ENCODE results near the gene SORCS2.

- TF ChIP-seq CTCF (IDR thresholded peaks at IDR 0.05; ENCODE audit: poor library complexity, severe bottlenecking): no peak
- TF ChIP-seq RAD21 (conservative IDR thresholded peaks at IDR 0.05): no peak
- TF ChIP-seq, protein P1, sequence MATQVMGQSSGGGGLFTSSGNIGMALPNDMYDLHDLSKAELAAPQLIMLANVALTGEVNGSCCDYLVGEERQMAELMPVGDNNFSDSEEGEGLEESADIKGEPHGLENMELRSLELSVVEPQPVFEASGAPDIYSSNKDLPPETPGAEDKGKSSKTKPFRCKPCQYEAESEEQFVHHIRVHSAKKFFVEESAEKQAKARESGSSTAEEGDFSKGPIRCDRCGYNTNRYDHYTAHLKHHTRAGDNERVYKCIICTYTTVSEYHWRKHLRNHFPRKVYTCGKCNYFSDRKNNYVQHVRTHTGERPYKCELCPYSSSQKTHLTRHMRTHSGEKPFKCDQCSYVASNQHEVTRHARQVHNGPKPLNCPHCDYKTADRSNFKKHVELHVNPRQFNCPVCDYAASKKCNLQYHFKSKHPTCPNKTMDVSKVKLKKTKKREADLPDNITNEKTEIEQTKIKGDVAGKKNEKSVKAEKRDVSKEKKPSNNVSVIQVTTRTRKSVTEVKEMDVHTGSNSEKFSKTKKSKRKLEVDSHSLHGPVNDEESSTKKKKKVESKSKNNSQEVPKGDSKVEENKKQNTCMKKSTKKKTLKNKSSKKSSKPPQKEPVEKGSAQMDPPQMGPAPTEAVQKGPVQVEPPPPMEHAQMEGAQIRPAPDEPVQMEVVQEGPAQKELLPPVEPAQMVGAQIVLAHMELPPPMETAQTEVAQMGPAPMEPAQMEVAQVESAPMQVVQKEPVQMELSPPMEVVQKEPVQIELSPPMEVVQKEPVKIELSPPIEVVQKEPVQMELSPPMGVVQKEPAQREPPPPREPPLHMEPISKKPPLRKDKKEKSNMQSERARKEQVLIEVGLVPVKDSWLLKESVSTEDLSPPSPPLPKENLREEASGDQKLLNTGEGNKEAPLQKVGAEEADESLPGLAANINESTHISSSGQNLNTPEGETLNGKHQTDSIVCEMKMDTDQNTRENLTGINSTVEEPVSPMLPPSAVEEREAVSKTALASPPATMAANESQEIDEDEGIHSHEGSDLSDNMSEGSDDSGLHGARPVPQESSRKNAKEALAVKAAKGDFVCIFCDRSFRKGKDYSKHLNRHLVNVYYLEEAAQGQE (IDR thresholded peaks at IDR 0.05; ENCODE audit: borderline replicate concordance): no peak
- no peak for TF ChIP-seq TAF1 (IDR thresholded peaks at IDR 0.05; ENCODE audit: low read depth)
- TF ChIP-seq EP300 (conservative IDR thresholded peaks at IDR 0.05; ENCODE audit: poor library complexity, severe bottlenecking): no peak
- no peak for TF ChIP-seq SMC3 (conservative IDR thresholded peaks at IDR 0.05; ENCODE audit: poor library complexity)
- TF ChIP-seq EZH2 (IDR thresholded peaks at IDR 0.05; ENCODE audit: borderline replicate concordance, insufficient read depth, low read length, poor library complexity, severe bottlenecking): no peak
- TF ChIP-seq MXI1 (conservative IDR thresholded peaks at IDR 0.05; ENCODE audit: poor library complexity, severe bottlenecking): no peak
- TF ChIP-seq POLR2AphosphoS5 (IDR thresholded peaks at IDR 0.05): no peak
Observed at GRCh38 chr4:7463566-7464258, 271.4 kb downstream of the SORCS2 start.

Measured in neural cell (in vitro differentiated cells).